Sigmoid colon (tissue), 4 donors: ENCODE measurements around the gene GOLGA1.

Experiments
- EP300 ChIP-seq, 4 donors: sonication (generic); formaldehyde crosslinking; IDR thresholded peaks; one replicate each; pipeline ENCODE4 v1.6.1; 2017; ENCODE audit warnings: antibody characterized with exemption in 4 of 4
- POLR2A ChIP-seq, 2 donors: fragments of 450-650 bp; IDR thresholded peaks; one replicate each; pipeline ENCODE4 v1.6.1; 2016; ENCODE audit warnings: antibody characterized with exemption in 2 of 2, mild to moderate bottlenecking in 2 of 2, moderate library complexity in 2 of 2
- POLR2AphosphoS5 ChIP-seq, 4 donors: sonication (generic); formaldehyde crosslinking; IDR thresholded peaks; one replicate each; pipeline ENCODE4 v1.6.1; 2017; ENCODE audit warnings: antibody characterized with exemption in 4 of 4
- TF ChIP-seq, protein P1 (sequence below), 4 experiments: fragments of 450-650 bp in 3 of 4; fragments of 200-600 bp in 1 of 4; IDR thresholded peaks; one replicate each; pipeline ENCODE4 v1.5.1; 2016 to 2019; ENCODE audit warnings: antibody characterized with exemption in 4 of 4, mild to moderate bottlenecking in 3 of 4, moderate library complexity in 2 of 4

DNA sequence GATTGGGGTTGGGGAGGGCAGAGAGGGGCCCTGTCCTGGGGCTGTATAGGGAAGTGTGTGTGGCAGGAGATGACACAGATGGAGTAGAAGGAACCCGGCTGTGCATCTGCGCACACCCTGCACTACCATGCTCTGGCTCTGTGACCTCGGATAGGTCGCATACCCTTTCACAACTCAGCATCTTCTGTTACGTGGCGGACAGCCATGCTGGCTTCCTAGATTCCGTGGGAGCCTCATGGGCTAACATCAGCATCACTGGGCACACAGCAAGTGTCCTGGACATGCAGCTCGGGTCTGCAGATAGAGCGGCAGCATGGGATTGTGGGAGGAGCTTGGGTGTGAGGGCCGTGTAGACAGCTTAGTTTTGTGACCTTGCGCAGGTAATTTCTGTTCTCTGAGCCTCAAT lies 69.7 kb downstream of the GOLGA1 start:
- TF ChIP-seq, protein P1, sequence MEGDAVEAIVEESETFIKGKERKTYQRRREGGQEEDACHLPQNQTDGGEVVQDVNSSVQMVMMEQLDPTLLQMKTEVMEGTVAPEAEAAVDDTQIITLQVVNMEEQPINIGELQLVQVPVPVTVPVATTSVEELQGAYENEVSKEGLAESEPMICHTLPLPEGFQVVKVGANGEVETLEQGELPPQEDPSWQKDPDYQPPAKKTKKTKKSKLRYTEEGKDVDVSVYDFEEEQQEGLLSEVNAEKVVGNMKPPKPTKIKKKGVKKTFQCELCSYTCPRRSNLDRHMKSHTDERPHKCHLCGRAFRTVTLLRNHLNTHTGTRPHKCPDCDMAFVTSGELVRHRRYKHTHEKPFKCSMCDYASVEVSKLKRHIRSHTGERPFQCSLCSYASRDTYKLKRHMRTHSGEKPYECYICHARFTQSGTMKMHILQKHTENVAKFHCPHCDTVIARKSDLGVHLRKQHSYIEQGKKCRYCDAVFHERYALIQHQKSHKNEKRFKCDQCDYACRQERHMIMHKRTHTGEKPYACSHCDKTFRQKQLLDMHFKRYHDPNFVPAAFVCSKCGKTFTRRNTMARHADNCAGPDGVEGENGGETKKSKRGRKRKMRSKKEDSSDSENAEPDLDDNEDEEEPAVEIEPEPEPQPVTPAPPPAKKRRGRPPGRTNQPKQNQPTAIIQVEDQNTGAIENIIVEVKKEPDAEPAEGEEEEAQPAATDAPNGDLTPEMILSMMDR (IDR thresholded peaks at IDR 0.05) = no peak
- no peak for TF ChIP-seq POLR2A (IDR thresholded peaks at IDR 0.05)
- TF ChIP-seq EP300 (IDR thresholded peaks at IDR 0.05) = no peak
- no peak for TF ChIP-seq POLR2AphosphoS5 (IDR thresholded peaks at IDR 0.05)
